GM21576 (cell line): Measurements from ENCODE around the gene PROSER2.

ENCODE experiments used
- ATAC-seq: cut with Tn5 transposase; IDR thresholded peaks from one replicate; pipeline ENCODE4 v1.9.1; 2021; ENCODE audit warnings: mild to moderate bottlenecking, moderate library complexity; ENCODE audit not compliant: unreplicated experiment

PROSER2 gene

DNA sequence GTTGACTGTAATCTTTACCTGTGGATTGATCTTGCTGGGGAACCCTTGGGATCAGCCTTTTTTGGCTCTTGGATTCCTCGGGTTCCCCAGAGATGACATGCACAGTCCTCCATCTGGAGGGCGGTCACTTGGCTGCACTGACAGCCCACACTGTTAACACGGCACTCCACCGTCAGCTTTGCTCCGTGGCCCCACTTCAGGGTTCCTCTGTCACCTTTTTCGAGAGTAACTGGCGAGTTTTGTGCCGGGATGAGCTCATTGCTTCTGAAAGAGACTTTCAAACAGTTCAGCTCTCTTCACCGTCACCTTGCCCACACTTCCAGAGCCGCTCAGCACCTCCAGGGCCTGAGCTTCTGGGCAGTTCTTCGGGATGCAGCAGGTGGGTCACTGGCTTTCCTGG lies 42.4 kb downstream of the PROSER2 start:
- ATAC-seq = no peak

DNA sequence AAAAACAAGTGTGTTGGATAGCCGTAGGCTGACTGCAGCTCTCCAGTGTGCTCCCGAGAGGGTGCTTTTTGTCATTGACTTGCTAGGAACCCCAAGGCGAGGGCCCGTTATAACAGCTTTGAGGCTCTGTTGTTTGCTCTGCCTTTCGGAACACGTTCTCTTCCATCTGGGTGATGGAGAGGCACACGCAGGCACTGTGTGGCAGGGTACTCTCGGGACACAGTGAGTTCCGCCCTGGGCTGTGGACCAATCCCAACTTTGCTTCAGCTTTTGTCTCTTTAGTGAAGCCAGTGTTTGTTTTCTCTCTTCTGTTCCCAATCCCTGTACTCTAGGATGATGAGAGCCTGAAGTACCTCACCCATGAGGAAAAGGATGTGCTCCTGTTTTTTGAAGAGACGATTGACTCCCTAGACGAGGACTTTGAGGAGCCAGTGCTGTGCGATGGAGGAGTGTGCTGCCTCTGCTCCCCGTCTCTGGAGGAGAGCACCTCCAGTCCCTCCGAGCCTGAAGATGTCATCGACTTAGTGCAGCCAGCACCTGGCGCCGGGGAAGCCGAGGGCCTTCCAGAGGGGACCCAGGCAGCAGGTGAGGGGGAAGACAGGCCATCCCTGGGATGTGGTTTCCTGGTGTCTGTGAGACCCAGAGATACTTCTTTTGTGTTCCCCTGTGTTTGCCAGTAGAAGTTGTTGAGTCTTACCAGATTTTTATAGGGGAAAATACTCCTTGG lies 43.2 kb downstream of the PROSER2 start:
- ATAC-seq = no peak

DNA sequence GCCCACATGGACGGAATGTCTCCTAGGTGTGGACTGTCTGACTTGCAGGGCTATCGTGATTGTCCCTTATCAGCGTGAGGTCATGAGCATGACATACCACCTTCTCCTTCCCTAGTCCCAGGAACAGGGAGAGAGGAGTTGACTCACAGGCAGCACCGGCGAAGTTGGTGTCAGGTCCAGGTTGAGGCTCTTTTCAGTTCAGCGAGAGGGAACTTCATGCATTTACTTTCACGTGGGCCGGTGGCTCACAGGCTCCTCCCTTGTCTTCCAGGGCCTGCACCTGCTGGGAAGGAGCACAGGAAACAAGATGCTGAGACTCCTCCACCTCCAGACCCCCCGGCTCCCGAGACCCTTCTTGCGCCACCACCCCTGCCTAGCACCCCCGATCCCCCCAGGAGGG lies 46.1 kb downstream of the PROSER2 start:
- ATAC-seq = no peak

DNA sequence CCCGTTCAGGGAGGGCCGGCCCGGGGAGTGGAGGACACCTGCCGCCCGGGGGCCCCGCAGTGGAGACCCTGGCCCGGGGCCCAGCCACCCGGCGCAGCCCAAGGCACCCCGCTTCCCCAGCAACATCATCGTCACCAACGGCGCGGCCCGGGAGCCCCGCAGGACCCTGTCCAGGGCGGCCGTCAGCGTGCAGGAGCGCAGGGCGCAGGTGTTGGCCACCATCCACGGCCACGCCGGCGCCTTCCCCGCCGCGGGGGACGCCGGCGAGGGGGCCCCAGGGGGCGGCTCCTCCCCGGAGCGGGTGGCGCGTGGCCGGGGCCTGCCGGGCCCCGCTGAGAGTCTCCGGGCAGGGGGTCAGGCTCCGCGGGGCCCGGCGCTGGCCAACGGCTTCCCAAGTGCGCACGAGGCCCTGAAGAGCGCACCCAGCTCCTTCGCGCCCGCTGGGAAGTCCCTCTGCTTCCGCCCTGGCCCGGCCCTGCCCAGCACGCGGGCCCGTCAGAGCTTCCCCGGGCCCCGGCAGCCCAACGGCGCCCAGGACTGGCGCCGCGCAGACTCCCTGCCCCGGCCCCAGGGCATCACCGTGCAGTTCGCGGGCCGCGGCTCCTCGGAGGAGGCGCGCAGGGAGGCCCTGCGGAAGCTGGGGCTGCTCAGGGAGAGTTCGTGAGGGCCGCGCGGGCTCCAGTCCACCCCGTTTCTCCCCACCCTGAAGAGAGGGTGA lies 46.7 kb downstream of the PROSER2 start:
- no peak for ATAC-seq

DNA sequence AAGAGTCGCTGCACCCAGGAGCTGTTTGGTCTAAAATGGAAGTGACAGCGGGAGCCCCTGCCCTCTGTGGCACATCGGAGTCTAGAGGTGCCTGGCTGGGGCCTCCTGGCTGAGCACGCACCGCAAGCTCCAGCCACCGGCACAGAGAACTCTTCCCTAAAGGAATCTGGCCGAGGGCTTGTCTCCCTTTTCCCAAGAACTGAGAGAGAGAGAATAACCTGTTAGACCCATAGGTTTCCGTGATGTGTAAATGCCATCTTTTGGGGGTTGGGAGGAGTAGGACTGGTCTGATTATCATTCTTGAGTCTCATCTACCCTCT lies 47.3 kb downstream of the PROSER2 start:
- ATAC-seq = no peak

DNA sequence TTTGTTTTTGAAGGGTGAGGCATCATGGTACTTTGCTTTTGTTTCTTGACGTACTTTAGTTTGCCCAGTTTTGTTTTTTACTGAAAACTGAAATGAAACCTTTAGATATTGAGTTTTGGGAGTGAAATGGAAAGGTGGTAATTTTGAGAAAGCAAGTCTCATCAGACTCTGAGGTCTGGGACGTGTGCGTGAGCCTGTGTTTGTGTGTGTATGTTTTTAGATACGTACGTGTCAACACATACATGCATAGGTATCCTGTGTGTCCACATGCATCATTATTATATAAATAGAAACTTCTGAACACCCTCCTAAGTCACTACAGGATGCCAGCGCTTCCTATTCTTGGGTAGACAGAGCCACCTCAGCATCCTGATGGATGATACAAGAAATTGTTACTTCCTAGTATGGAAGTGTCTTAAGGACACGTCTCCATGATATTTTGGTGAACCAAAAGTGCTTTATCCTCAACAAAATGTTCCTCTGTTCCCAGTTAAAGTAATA lies 47.8 kb downstream of the PROSER2 start:
- no peak for ATAC-seq

DNA sequence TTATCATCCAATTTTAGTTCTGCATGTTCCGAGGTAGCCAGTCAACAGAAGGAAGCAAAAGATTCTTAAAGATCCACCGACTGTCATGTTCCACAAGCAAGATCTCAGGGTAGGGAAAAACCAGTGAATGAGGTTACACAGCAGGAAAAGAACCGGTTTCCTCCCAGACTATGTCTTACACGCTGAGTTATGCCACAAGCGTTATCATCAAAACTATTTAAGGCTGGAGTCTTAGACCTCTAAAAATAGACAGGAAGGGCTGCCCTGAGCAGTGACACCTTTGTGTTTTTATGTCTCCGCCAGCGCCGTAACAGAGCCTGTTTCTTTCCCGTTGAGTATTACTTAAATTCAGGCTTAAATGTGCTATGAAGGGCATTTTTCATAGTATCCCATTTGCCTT lies 48.3 kb downstream of the PROSER2 start:
- no peak for ATAC-seq

DNA sequence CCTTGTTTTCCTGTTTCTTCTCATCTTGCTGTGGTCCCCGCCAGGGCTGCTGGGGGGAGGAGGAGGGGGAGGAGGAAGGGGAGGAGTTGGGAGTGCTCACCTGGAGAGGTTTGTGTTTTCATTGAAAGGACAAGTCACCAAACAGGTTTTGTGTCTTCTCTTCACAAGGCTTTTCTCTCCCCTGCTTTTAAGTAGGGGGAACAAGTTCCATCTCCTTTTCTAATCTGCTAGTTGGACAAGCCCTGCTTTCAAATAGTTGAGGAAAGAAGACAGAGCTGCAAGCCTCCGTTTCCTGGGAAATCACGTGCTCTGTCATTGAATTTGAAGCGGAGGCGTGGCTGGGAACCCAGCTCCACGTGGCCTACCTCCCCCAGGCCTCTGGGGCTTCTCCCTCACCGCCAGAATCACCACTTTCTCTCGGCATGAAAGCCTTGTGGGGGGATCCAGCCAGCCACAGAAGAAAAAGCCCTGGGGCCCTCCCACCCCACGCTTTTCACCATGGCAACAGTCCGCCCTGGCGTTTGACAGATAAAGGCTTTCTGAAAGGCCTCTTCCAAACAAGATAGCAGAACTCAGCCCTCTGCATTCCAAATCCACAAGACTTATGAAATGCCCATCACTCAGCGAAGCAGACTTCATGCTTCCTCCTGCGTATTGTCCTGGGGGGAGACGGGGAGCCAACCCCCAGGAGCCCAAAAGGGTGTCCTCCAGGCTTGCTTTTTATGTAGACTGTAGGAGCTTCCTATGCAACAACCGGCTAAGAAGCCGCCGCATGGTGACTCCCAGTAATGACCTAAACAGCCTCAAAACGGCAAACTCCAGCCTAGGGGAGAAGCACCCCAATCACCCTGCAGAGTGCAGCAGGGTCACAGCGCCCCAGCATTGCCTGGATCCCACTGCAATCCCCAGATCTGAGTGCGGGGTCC lies 51.7 kb downstream of the PROSER2 start:
- no peak for ATAC-seq

DNA sequence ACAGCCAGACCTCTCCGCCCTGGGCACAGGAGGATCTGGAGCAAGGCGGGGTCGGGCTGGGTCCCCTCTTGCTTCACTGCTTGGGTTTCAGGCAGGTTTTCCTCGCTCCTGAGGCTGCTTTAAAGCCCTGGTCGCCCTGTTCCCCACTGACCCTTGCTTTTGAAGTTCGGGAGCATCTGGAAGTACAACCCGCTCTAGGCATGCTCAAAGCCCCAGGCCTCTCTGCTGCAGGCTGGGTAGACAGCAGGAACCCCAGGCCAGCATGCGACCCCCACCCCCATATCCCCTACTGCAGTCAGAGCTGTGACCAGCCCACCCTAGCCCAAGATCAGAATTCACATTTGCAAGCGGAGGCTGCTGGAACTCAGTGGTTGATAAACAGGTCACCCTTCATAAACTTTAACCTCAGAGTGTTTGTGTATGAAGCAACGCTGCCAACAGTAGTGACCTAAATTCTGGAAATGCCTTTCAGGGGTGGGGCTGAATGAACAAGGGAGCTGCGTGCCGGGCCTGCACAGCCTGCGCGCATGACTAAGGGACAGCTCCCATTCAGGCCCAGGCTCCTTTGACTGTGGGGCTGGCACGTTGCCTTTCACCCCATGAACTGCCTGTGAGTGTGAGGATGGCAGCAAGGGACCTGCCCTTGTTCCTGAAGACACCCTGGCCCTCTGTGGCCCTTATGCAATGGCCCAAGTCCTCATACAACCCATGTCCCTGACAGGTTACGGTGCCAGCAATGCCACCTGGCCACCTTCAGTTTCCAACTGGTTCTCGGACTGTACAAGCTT lies 52.5 kb downstream of the PROSER2 start:
- no peak for ATAC-seq

DNA sequence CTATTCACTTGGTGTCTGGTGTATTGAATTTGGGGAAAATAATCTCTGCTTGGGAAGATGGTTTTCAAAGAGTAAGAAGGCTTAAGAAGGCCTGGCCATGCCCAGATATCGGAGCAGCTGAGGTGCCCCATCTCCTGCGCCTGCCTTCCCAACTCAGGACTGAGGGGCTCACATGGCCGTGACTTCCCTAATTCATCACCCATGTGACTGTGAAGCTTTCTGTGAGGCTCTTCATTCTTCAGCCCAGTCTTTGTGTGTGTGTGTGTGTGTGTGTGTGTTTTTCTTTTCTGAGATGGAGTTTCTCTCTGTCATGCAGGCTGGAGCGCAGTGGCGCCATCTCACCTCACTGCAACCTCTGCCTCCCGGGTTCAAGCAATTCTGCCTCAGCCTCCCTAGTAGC lies 53.2 kb downstream of the PROSER2 start:
- no peak for ATAC-seq

DNA sequence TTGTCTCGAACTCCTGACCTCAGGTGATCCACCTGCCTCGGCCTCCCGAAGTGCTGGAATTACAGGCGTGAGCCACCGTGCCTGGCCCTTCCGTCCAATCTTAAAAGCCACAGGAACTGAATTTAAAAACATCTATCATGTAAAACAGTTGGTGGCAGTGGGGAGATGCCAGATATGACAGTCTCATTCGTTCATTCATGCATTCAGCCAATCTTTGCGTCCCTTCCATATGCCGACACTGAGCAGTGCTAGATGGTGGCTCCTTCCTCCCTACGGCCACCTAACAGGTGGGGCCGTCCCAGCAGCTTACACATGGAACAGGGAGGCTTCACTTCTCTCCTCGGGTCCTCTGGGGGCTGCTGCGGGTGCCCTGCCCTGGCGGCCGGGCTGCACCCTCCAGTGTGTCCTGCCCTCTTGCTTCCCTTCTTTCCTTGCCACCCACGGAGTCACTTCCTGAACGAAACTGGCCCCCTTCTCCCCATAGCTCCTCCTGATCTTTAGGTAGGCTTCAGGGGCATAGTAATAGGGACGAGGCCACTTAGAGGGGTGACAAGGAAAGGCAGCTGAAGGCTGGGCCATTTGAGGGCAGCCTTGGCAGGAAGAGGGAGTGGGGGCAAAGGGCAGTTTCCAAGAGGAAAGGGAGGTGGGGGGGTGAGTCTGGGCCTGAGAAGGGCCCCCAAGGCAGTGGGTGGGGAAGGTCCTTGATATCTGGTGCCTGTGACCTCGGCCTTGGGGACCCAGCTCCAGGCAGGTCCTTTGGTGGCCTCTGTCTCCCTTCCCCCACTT lies 53.8 kb downstream of the PROSER2 start:
- ATAC-seq = no peak

DNA sequence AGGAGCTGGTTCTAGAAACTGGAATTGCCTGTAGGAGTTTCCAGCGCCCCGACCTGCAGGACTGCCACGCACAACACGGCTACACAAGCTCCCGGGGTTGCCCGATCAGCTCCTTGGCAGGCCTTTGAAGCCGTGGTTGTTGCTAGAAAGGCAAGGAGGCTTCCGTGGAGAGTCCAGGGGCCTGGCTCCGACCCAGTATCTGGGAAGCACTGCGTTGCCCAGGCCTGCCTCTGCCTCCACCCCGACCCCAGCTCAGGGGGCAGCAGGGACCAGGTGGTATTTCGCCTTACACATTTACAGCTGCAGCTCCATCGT lies 54.4 kb downstream of the PROSER2 start:
- no peak for ATAC-seq

DNA sequence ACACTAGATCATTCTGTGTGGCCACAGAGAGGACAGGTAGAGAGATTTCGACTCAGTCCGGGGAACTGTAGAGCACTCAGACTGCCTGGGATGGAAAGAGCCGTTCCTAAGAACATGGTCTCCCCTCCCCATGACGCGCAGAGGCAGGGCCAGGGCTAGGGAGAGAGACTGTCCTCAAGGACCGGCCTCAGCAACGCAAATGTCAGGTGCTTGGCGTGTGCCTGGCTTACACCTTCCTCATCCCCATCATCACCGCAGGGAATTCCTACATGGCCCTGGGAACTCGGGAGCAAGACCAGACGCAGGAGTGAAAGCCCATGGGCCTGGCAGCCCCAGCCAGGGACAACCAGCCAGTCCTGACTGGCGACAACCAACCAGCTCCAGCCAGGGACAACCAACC lies 55.6 kb downstream of the PROSER2 start:
- no peak for ATAC-seq

DNA sequence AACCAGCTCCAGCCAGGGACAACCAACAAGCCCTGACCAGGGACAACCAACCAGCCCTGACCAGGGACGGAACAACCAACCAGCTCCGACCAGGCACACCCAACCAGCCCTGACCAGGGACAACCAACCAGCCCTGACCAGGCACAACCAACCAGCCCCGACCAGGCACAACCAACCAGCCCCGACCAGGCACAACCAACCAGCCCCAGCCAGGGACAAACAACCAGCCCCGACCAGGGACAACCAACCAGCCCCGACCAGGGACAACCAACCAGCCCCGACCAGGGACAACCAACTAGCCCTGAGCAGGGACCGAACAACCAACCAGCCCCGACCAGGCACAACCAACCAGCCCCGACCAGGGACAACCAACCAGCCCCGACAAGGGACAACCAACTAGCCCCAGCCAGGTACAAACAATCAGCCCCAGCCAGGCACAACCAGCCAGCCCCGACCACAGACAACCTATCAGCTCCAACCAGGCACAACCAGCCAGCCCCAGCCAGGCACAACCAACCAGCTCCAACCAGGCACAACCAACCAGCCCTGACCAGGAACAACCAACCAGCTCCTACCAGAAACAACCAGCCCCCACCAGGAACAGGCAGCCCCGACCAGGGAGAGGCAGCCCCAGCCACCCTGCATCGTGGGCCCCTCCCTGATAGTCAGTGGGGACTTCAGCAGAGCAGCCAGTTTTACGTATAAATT lies 56.4 kb downstream of the PROSER2 start:
- no peak for ATAC-seq

DNA sequence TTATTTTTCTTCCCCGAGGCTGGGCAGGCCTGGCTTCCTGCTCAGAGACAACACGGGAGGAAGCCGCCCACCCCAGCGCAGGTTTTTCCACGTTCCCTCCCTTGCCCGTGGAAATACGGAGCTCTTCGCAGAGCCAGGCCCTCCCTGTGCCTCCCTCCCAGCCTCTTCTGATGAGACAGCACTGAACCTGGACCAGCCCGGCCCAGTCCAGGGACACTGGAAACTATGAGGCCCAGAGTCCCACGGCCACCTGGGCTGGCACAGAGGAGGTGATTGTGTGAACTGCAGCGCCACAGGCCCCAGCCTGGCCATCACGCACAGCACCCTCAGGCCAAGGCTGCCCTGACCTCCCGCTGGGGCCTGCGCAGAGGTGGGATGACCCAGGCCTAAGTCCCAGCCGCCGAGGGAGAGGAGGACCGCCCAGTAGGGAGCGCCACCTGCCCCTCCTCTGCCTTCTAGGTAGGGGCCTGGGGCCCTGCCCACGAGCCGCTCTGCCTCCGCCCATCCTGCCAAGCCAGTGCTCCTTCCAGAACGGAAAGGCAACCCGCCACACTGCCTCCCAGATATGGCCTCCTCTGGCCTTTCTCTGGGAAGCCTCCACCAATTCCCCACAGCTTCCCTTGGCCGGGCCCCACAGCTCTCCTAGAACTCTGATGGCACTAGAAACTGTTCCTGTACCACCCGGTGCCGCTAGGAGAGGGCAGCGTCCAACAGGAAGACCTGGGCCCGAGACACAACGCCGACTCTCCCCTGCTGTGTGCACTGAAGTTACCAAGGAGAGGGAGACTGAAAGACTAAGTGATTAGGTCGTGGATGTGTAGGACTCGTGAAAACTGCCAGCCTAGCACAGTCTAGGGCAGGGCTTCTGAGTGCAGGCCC lies 57.2 kb downstream of the PROSER2 start:
- no peak for ATAC-seq

DNA sequence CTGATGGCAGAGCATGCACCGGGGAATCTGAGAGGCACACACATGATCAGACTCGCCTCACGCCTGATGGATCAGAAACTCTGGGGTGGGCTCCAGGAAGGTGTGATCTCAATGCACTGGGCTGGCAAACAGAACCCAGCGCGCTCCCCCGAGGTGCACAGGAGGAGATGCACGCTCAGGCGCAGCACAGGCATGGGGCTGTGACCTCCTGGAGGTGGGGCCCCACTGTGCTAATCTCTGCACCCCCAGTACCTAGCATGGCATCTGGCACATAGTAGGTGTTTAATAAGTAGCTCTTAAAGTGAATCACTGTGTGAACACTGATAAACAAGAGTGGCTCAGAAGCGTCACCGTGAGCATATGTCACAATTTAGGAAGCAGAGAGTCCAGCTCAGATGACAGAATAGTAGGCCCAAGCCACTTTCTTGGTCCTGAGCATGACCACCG lies 57.9 kb downstream of the PROSER2 start:
- no peak for ATAC-seq

DNA sequence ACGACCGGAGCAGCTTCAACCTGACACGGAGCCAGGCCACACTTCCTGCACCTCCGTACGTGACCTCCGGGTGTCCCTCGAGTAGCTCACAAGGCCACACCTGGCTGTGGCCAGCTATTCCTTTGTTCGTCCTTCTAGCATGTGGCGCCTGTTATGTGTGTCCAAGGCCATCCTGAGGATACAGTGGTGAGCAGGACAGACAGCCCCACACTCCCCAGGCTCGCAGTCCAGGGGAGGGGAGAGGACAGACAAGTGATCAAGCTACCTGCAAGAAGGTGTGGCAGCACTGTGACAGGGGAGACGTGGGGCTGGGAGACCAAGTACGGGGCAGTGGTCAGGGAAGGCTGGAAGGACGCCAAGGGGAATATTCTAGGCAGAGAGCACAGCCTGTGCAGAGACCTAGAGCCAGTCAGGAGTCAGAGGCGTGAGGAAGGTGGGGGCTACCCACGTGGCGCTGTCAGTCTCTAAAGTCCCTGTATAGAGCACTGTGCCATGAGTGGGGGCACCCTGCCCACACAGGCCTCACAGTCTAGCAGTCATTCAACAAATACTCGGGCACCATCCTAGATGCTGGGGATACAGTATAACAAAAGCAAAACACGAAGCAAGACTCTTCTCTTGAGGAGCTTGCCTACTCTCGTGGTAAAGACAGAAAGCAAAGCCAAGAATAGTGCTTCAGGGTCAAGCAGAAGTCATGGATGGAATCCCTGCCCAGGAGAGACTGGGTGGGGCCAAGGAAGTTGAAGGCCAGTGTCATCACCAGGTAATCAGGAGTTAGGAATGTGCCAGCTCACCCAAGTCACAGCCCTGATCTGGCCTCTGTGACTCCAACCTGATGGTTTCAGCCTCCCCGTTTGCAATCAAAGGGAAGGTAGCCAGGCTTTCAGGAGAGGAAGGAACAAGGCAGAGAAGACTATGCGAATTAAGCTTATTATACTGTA lies 58.6 kb downstream of the PROSER2 start:
- no peak for ATAC-seq
